ENCODE results near the gene LRRTM4.

- TF ChIP-seq CTCF (IDR thresholded peaks at IDR 0.05) (no peak), POLR2A (IDR thresholded peaks at IDR 0.05) (no peak)
Observed at GRCh38 chr2:76862901-76863300, 659.3 kb downstream of the LRRTM4 start.

Measured in esophagus squamous epithelium (tissue), 4 donors.